HCT116 (cell line): ENCODE results near the gene EMC1.

ENCODE experiments used
- CTCF ChIP-seq, 3 experiments: fragments of 200-600 bp in 1 of 3; sonication (generic) in 1 of 3; IDR thresholded peaks in 2 of 3; conservative IDR thresholded peaks in 1 of 3; 2 replicates each; pipeline ENCODE4 v1.5.1; 2012 to 2017; ENCODE audit warnings: low read depth in 2 of 3, low read length in 2 of 3, antibody characterized with exemption in 1 of 3, borderline replicate concordance in 1 of 3, control low read depth in 1 of 3, mild to moderate bottlenecking in 1 of 3, mixed read lengths in 1 of 3, mixed run types in 1 of 3, moderate library complexity in 1 of 3; ENCODE audit not compliant: insufficient read depth in 1 of 3
- EGR1 ChIP-seq: IDR thresholded peaks from 2 replicates; pipeline ENCODE4 v1.6.1; 2012; ENCODE audit warnings: low read depth
- EZH2 ChIP-seq: fragments of 200-600 bp; sonication (generic); IDR thresholded peaks from 2 replicates; pipeline ENCODE4 v1.6.1; 2017; ENCODE audit warnings: antibody characterized with exemption, mixed run types
- FOSL1 ChIP-seq: IDR thresholded peaks from 2 replicates; pipeline ENCODE4 v1.6.1; 2012; ENCODE audit warnings: low read depth
- POLR2A ChIP-seq: IDR thresholded peaks from 2 replicates; pipeline ENCODE4 v1.7.0; 2011; ENCODE audit warnings: borderline replicate concordance; ENCODE audit not compliant: insufficient read depth, insufficient read length; ENCODE audit errors: extremely low read depth
- RAD21 ChIP-seq: IDR thresholded peaks from 2 replicates; pipeline ENCODE4 v1.6.1; 2012; ENCODE audit warnings: low read depth, mild to moderate bottlenecking
- REST ChIP-seq: IDR thresholded peaks from 2 replicates; pipeline ENCODE4 v1.6.1; 2012; ENCODE audit warnings: low read depth
- SP1 ChIP-seq: IDR thresholded peaks from 2 replicates; pipeline ENCODE4 v1.6.1; 2012; ENCODE audit warnings: low read depth
- SRF ChIP-seq: IDR thresholded peaks from 2 replicates; pipeline ENCODE4 v1.6.1; 2012; ENCODE audit warnings: low read depth
- YY1 ChIP-seq: IDR thresholded peaks from 2 replicates; pipeline ENCODE4 v1.6.1; 2011; ENCODE audit warnings: low read length, low read depth, moderate library complexity, mild to moderate bottlenecking; ENCODE audit not compliant: insufficient replicate concordance; ENCODE audit errors: extremely low read depth

- TF ChIP-seq EZH2: no peak
- no peak for TF ChIP-seq YY1
- TF ChIP-seq FOSL1: no peak
- no peak for TF ChIP-seq CTCF (IDR thresholded peaks at IDR 0.05 in 2 of 3, conservative IDR thresholded peaks at IDR 0.05 in 1 of 3; ENCODE audit: borderline replicate concordance in 1 of 3, insufficient read depth in 1 of 3, low read depth in 2 of 3, low read length in 2 of 3)
- no peak for TF ChIP-seq SRF
- TF ChIP-seq POLR2A: no peak
- no peak for TF ChIP-seq EGR1
- no peak for TF ChIP-seq SP1
- TF ChIP-seq REST: no peak
- TF ChIP-seq RAD21: no peak
Measured at GRCh38 chr1:19205845-19206244, 45.5 kb downstream of the EMC1 start.
